Sigmoid colon (tissue), 7 donors: Measurements from ENCODE around the gene EFL1. TPM values are rescaled to one million over a fixed set of nuclear protein-coding genes. Genes with fewer than 3 reads are reported as not detected.
A peak's percentile ranks its signal among the peaks of the same experiment; 100 is the strongest.
"Not testable (repeated sequence)": the region's sequence is repeated elsewhere in the genome, so short reads cannot be mapped to it uniquely, and the experiment has no call there.

Source experiments
- DNase-seq: peaks from one replicate; pipeline ENCODE4 v3.0.0-alpha.2; 2019
- H3K27ac ChIP-seq, 4 donors: fragments of 200-600 bp; sonication (generic); one replicate each; pipeline ENCODE4 v1.5.1; 2016 to 2019; ENCODE audit warnings: mild to moderate bottlenecking in 1 of 4
- H3K27me3 ChIP-seq, 3 donors: fragments of 200-600 bp; sonication (generic); one replicate each; pipeline ENCODE4 v1.5.1; 2019; ENCODE audit warnings: mild to moderate bottlenecking in 1 of 3
- H3K36me3 ChIP-seq, 4 donors: fragments of 200-600 bp; sonication (generic); one replicate each; pipeline ENCODE4 v1.5.1; 2016 to 2019
- H3K4me1 ChIP-seq, 4 donors: fragments of 200-600 bp; sonication (generic); one replicate each; pipeline ENCODE4 v1.5.1; 2017 to 2019
- H3K4me3 ChIP-seq, 4 donors: fragments of 200-600 bp; sonication (generic); one replicate each; pipeline ENCODE4 v1.5.1; 2017 to 2019; ENCODE audit warnings: mild to moderate bottlenecking in 2 of 4, moderate library complexity in 1 of 4
- H3K9me3 ChIP-seq, 4 donors: fragments of 200-600 bp in 3 of 4; sonication (generic) in 3 of 4; one replicate each; pipeline versions ENCODE4 v1.5.1 to v1.6.1; 2013 to 2019
- CTCF ChIP-seq, 4 experiments: fragments of 450-650 bp in 3 of 4; fragments of 200-600 bp in 1 of 4; IDR thresholded peaks; one replicate each; pipeline ENCODE4 v1.5.1; 2016 to 2019; ENCODE audit warnings: antibody characterized with exemption in 4 of 4, mild to moderate bottlenecking in 3 of 4, moderate library complexity in 2 of 4
- EP300 ChIP-seq, 4 donors: sonication (generic); formaldehyde crosslinking; IDR thresholded peaks; one replicate each; pipeline ENCODE4 v1.6.1; 2017; ENCODE audit warnings: antibody characterized with exemption in 4 of 4
- POLR2A ChIP-seq, 2 donors: fragments of 450-650 bp; IDR thresholded peaks; one replicate each; pipeline ENCODE4 v1.6.1; 2016; ENCODE audit warnings: antibody characterized with exemption in 2 of 2, mild to moderate bottlenecking in 2 of 2, moderate library complexity in 2 of 2
- POLR2AphosphoS5 ChIP-seq, 4 donors: sonication (generic); formaldehyde crosslinking; IDR thresholded peaks; one replicate each; pipeline ENCODE4 v1.6.1; 2017; ENCODE audit warnings: antibody characterized with exemption in 4 of 4
- WGBS, 2 donors: extraction: QIAGEN DNeasy Blood & Tissue Kit; methylation state at CpG; one replicate each; pipeline ENCODE4 v1.1.7; 2013; 5-methylcytosine and 5-hydroxymethylcytosine counted together
- intact Hi-C: fragments of 100-400 bp; cut with DNase I; formaldehyde crosslinking; loops from one replicate; pipeline ENCODE4 v1.15.1; 2023
- polyA plus RNA-seq, 3 donors: library from polyadenylated mRNA; stranded (reverse); fragments of 200-250 nt; gene quantifications; one replicate each; pipeline ENCODE4 v1.2.3, GENCODE V29; 2013
- total RNA-seq, 4 donors: library from RNA; depleted of rRNA; stranded (reverse); fragments of >200 nt; gene quantifications; one replicate each; pipeline ENCODE4 v1.1.0, GENCODE V29; 2016
- donor health status: healthy with polysubstance abuse.
- donor health status: Bipolar disorder and iron deficiency.
- donor health status: healthy.

The EFL1 gene
- total and polyA plus RNA-seq, 7 donors = 10.8 to 15.7 (median 13.6) TPM

GRCh38 chr15:82275410-82275809 lies 12.9 kb upstream of the EFL1 start:
- no peak for DNase-seq
- Histone ChIP-seq H3K9me3 (peaks cover 0 to 10% (median 1%) of the 10 kb centered on the region in 4 donors), H3K4me3 (no peak overlapping the region), H3K27ac (no peak overlapping the region), H3K36me3 (no peaks in the 10 kb centered on the region), H3K4me1 (no peaks in the 10 kb centered on the region), H3K27me3 (peaks cover 0 to 24% (median 4%) of the 10 kb centered on the region in 3 donors)
- TF ChIP-seq EP300 (IDR thresholded peaks at IDR 0.05) = no peak
- no peak for TF ChIP-seq CTCF (IDR thresholded peaks at IDR 0.05)
- no peak for TF ChIP-seq POLR2A (IDR thresholded peaks at IDR 0.05)
- TF ChIP-seq POLR2AphosphoS5 (IDR thresholded peaks at IDR 0.05) = no peak
- intact Hi-C loops = no loop called here

GRCh38 chr15:82272154-82272553 lies 9.6 kb upstream of the EFL1 start:
- H3K27ac ChIP-seq = no peak overlapping the region
- no peaks in the 10 kb centered on the region for H3K4me1 ChIP-seq
- H3K27me3 ChIP-seq = peaks cover 0 to 11% (median 0%) of the 10 kb centered on the region in 3 donors
- WGBS, 2 donors = 90 to 92% methylated on average over 2 of the region's 2 CpGs
- H3K9me3 ChIP-seq = peaks cover 0 to 5% (median 1%) of the 10 kb centered on the region in 4 donors
- no peak for DNase-seq
- intact Hi-C loops = no loop called here
- no peaks in the 10 kb centered on the region for H3K36me3 ChIP-seq
- H3K4me3 ChIP-seq = no peak overlapping the region
- TF ChIP-seq CTCF (IDR thresholded peaks at IDR 0.05) = no peak

- intact Hi-C loops, H3K9me3 ChIP-seq, H3K36me3 ChIP-seq, H3K4me3 ChIP-seq, DNase-seq, H3K27me3 ChIP-seq, H3K27ac ChIP-seq, H3K4me1 ChIP-seq: not testable (repeated sequence)
- 33 to 34% methylated on average over 2 of the region's 2 CpGs for WGBS, 2 donors
Observed at GRCh38 chr15:82268454-82268853, 5.9 kb upstream of the EFL1 start.

GRCh38 chr15:82267137-82267536 lies 4.6 kb upstream of the EFL1 start:
- intact Hi-C loops, H3K9me3 ChIP-seq, H3K4me1 ChIP-seq, H3K27me3 ChIP-seq, DNase-seq, H3K36me3 ChIP-seq, H3K4me3 ChIP-seq, H3K27ac ChIP-seq: not testable (repeated sequence)
- WGBS, 2 donors = 83 to 97% methylated on average over 2 of the region's 2 CpGs

GRCh38 chr15:82263350-82263749 lies 816 bp upstream of the EFL1 start:
- H3K27ac ChIP-seq = peak overlapping the region; percentile 81 to 86 (median 82)
- no peak for DNase-seq
- intact Hi-C loops = no loop called here

GRCh38 chr15:82261566-82262421 lies 740 bp downstream of the EFL1 start:
- Histone ChIP-seq H3K4me3 (peak overlapping the region; percentile 79 to 90 (median 88)), H3K36me3 (peaks cover 0 to 20% (median 3%) of the 10 kb centered on the region in 4 donors), H3K4me1 (peaks cover 0 to 24% (median 19%) of the 10 kb centered on the region in 4 donors), H3K27ac (peak overlapping the region; percentile 81 to 86 (median 82))
- H3K27me3 ChIP-seq, DNase-seq, intact Hi-C loops, H3K9me3 ChIP-seq: not testable (repeated sequence)
- 1 to 3% methylated on average over 19 of the region's 19 CpGs for WGBS, 2 donors

More at GRCh38 chr15:82263350-82263749, 816 bp upstream of the EFL1 start:
- H3K9me3 ChIP-seq = no peaks in the 10 kb centered on the region
- H3K36me3 ChIP-seq = peaks cover 0 to 5% (median 0%) of the 10 kb centered on the region in 4 donors
- H3K4me1 ChIP-seq = peaks cover 0 to 24% (median 19%) of the 10 kb centered on the region in 4 donors
- peak overlapping the region; percentile 79 to 90 (median 88) for H3K4me3 ChIP-seq
- H3K27me3 ChIP-seq = no peaks in the 10 kb centered on the region
- WGBS, 2 donors = 11 to 42% methylated on average over 3 of the region's 3 CpGs
- TF ChIP-seq EP300 (IDR thresholded peaks at IDR 0.05) (no peak), CTCF (IDR thresholded peaks at IDR 0.05) (no peak), POLR2AphosphoS5 (IDR thresholded peaks at IDR 0.05) (no peak)

GRCh38 chr15:82248261-82248660 lies 14.3 kb downstream of the EFL1 start:
- intact Hi-C loops, H3K27me3 ChIP-seq, H3K4me3 ChIP-seq, H3K4me1 ChIP-seq, DNase-seq, H3K27ac ChIP-seq, H3K9me3 ChIP-seq: not testable (repeated sequence)
- H3K36me3 ChIP-seq = peaks cover 0 to 37% (median 0%) of the 10 kb centered on the region in 4 donors
- 86 to 90% methylated on average over 3 of the region's 3 CpGs for WGBS, 2 donors

GRCh38 chr15:82245956-82246355 lies 16.6 kb downstream of the EFL1 start:
- peaks cover 0 to 28% (median 0%) of the 10 kb centered on the region in 4 donors for H3K36me3 ChIP-seq
- H3K27me3 ChIP-seq, H3K9me3 ChIP-seq, DNase-seq, H3K4me3 ChIP-seq, H3K4me1 ChIP-seq, intact Hi-C loops, H3K27ac ChIP-seq: not testable (repeated sequence)
- WGBS, 2 donors = 84 to 93% methylated on average over 5 of the region's 5 CpGs

- H3K27me3 ChIP-seq, H3K9me3 ChIP-seq, H3K4me3 ChIP-seq, DNase-seq, H3K27ac ChIP-seq, H3K4me1 ChIP-seq, intact Hi-C loops: not testable (repeated sequence)
- peaks cover 0 to 47% (median 7%) of the 10 kb centered on the region in 4 donors for H3K36me3 ChIP-seq
- 78 to 87% methylated on average over 3 of the region's 5 CpGs for WGBS, 2 donors
Observed at GRCh38 chr15:82243644-82244043, 18.9 kb downstream of the EFL1 start.
